Upper lobe of left lung (tissue), 4 donors: Measurements from ENCODE around the gene CD300LG.

Experiments
- POLR2A ChIP-seq, 4 donors: fragments of 450-650 bp; IDR thresholded peaks; one replicate each; pipeline ENCODE4 v1.5.1; 2016 to 2017; ENCODE audit warnings: antibody characterized with exemption in 4 of 4, mild to moderate bottlenecking in 2 of 4
- POLR2AphosphoS5 ChIP-seq, 2 donors: sonication (generic); formaldehyde crosslinking; IDR thresholded peaks; one replicate each; pipeline ENCODE4 v1.5.1; 2017; ENCODE audit warnings: antibody characterized with exemption in 2 of 2
- TF ChIP-seq, protein P1 (sequence below), 6 experiments: fragments of 450-650 bp in 4 of 6; fragments of 200-600 bp in 2 of 6; sonication (generic) in 2 of 6; IDR thresholded peaks; one replicate each; pipeline ENCODE4 v1.5.1; 2016 to 2019; ENCODE audit warnings: antibody characterized with exemption in 6 of 6

DNA sequence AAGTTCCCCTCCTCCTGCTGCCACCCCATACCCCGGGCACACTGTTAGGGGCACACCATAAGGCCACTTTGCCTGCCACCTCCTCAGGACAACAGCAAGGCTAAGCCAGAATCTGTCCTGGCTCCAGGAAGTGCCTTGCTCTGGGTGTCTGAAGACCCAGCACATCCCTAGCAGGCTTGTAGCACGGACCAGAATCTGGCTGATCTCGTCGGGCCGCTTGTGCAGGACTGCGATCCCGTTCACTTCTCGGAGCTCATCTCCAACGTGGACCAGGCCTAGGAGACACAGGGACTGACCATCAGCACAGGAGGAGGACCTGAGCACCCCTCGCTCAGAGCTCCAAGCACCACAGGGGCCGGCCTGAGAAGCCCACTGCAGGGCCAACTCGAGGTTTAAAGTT lies 21.4 kb upstream of the CD300LG start:
- TF ChIP-seq, protein P1, sequence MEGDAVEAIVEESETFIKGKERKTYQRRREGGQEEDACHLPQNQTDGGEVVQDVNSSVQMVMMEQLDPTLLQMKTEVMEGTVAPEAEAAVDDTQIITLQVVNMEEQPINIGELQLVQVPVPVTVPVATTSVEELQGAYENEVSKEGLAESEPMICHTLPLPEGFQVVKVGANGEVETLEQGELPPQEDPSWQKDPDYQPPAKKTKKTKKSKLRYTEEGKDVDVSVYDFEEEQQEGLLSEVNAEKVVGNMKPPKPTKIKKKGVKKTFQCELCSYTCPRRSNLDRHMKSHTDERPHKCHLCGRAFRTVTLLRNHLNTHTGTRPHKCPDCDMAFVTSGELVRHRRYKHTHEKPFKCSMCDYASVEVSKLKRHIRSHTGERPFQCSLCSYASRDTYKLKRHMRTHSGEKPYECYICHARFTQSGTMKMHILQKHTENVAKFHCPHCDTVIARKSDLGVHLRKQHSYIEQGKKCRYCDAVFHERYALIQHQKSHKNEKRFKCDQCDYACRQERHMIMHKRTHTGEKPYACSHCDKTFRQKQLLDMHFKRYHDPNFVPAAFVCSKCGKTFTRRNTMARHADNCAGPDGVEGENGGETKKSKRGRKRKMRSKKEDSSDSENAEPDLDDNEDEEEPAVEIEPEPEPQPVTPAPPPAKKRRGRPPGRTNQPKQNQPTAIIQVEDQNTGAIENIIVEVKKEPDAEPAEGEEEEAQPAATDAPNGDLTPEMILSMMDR (IDR thresholded peaks at IDR 0.05) = no peak
- TF ChIP-seq POLR2A (IDR thresholded peaks at IDR 0.05) (no peak), POLR2AphosphoS5 (IDR thresholded peaks at IDR 0.05) (no peak)
